HG03342 (cell line): ENCODE results near the gene DENND5A.
"Not testable (repeated sequence)": the region's sequence is repeated elsewhere in the genome, so short reads cannot be mapped to it uniquely, and the experiment has no call there.

ENCODE experiments used
- ATAC-seq: cut with Tn5 transposase; IDR thresholded peaks from one replicate; pipeline ENCODE4 v1.9.1; 2021; ENCODE audit warnings: mild to moderate bottlenecking, moderate library complexity; ENCODE audit not compliant: unreplicated experiment

DENND5A gene

DNA sequence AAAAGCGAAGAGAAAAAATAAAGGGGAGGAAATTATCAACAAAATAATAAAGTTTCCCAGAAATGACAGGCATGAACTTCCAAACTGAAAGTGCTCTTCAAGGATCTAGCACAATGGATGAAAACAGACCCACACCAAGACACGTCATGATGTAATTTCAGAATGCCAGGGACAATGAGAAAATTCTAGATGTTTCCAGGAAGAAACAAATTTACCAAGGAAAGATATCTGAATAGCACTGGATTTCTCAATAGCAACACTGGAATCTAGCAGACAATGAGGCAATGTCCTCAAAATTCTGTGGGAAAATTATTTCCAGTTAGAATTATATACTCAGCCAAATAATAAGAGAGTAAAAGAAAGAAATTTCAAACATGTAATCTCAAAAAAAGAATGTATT, 46.0 kb downstream of the DENND5A start:
- no peak for ATAC-seq

GRCh38 chr11:9214765-9215164, 50.4 kb downstream of the DENND5A start:
- ATAC-seq: no peak

DNA sequence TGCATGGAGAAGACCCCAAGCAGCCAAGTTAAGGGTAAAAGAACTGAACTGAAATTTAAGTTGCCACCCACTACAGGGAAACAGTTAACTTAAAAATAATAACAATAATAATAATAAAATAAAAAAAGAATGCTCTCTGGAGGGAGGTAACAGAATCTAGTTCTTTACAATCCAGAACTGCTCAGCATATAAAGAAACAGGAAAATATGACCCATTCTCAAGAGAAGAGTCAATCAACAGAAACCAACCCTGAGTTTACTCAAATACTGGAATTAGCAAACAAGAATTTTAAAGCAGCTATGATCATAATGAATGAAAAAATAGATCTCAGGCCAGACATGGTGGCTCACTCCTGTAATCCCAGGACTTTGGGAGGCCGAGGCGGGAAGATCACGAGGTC, 53.8 kb downstream of the DENND5A start:
- no peak for ATAC-seq

DNA sequence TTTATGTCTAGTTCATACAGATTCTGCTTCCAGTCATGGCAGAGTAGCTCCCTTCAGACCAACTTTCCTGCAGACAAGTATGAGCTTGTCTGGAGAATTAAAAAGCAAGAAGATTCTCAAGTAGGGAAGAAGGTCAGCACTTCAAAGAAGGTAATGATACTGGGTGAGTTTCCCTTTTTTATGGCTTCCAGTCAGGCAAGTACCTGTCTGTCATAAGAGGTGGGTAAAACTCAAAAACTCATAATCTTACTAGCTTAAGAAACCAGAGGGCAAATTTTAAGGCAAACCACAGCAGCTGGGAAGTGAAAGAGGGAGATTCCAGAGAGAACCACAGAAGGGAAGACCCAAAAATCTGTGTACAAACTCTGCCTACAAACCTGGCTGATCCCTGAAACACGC, 54.2 kb downstream of the DENND5A start:
- ATAC-seq: no peak

GRCh38 chr11:9210224-9210921, 54.8 kb downstream of the DENND5A start:
- ATAC-seq: no peak

DNA sequence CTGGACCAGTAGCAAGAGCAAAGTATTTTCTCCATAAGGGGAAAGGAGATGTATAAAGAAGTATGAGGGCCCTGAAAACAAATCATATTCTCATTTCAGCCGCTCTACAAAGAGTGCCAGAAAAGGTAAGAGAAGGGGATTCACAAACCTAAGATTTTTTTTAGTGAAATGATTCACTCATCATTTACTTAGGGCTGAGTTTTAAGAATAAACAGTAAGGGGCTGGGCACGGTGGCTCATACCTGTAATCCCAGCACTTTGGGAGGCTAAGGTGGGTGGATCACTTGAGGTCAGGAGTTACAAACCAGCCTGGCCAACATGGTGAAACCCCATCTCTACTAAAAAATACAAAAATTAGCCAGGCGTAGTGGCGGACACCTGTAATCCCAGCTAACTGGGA, 55.5 kb downstream of the DENND5A start:
- ATAC-seq: peak; percentile 18

GRCh38 chr11:9208726-9209501, 56.2 kb downstream of the DENND5A start:
- ATAC-seq: peak; percentile 46

DNA sequence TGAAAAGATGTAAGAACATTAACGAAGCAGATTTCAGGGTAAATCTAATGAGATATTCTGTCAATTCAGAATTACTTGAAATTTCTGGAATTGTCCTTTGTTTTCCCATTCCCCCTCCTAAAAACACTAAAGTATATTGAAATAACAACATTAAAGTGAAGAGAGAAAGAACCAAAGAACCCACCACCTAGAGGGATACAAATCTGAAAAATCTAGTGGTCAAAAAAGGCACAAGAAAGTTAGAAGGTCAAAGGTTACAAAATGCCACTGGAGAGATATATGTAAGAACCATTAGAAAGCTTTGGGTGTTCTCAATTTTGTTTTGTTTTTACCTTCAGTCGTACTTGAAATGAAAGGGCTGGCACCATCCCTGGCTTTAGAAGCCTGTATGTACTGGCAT, 57.9 kb downstream of the DENND5A start:
- ATAC-seq: no peak

DNA sequence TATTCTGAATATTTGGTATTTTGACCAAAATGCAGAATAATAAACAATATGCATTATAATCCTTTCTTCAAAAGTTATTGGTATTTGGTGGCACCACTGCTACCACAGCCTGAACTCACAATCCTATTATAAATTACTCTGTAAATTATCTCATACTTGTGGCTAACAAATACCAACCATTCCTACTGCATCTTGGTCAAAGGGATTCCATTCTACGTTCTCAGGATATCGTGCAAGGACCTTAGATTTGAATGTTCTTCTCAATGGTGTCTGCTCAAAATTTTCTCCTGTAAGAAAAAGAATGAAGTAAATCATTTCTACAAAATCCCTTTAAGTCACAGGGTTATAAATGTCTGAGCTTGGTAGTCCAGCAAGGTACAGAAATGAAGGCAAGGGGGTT, 58.7 kb downstream of the DENND5A start:
- ATAC-seq: no peak

DNA sequence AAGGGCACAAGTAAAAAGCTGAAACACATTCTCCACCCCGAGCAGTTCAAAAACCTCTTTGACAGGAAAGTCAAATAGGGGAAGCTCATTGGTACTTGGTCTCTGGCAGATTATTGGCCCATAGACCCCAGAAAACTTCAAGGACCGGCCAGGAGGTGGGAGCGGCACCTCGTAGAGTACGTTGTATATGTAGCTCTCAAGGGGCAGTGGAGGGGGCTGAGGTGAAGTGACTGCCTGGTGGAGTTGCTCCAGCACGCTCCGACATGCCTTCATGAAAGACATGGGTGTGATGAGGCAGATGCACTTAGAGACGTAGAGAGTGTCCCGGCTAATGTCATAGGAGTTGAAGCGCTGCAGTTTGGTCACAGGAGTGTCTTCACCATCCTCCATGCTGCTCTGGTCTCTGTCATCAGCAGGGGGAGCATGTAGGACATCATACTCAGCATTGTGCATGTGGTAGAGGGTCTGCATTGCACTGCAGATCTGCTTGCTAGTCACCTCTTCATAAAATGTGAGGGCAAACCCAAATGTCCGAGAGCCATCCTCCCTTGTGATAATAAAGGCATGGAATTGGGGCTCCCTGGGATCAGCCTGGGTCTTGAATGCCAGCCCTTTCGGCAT, 61.3 kb downstream of the DENND5A start:
- ATAC-seq: no peak

DNA sequence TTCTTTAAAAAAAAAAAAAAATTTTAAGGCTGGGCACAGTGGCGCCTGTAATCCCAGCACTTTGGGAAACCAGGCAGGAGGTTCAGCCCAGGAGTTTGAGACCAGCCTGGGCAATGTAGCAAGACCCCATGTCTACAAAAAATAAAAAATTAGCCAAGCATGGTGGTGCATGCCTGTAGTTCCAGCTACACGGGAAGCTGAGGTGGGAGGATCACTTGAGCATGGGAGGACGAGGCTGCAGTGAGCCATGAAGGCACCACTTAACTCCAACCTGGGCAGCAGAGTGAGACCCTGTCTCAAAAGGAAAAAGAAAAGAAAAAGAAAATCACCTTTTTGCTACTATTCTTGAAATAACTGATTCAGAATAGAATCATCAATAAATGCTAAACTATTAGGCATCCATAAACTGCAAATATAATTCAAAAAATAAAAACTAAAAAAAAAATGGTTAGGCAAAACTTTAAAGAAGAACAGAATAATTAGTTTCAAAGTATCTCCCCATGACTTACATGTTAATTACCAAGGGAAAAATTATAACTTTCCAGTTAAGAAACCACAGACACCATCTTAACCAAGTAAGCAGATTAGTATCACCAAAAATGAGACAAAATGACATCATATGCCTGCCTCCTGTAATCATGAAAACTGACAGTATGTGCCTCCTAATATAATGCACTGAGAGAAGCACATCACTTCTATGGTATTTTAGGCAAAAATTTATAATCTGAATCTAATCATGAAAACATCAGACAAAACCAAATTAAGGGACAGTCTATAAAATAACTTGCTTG, 63.6 kb downstream of the DENND5A start:
- ATAC-seq: no peak

DNA sequence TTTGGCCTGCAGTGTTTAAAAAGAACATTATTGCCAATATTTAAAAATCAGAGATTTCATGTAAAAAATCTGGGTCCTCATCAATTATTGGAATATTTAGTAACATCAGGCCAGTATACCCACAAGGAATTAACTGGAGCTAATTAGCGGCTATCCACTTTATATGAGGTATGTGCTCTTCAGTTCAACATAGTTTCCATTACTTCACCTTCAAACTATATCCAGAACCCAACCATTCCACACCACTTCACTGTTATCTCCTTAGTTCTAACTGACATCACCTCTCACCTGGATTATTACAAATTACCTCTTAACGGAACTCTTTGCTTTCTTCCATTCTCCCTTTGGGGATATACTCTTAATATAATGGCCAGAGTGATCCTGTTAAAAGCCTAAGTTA, 64.7 kb downstream of the DENND5A start:
- no peak for ATAC-seq

DNA sequence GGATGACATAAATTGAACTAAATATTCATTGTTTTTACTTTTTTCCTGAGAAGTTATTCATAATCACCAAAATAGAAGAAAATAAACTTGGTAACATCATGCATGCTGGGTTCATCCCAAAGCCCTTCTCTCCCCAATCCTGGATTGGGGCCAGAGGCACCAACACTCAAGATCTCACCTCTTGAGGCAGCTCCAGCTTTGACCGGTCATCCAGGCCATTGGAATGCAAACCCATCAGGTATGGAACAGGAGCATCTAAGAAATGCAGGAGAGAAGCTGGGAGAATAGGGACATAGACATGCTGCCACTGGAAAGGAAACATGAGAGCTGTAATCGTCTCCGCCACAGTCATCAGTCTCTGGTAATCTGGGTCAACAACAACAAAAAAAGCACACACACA, 71.8 kb downstream of the DENND5A start:
- ATAC-seq: no peak

DNA sequence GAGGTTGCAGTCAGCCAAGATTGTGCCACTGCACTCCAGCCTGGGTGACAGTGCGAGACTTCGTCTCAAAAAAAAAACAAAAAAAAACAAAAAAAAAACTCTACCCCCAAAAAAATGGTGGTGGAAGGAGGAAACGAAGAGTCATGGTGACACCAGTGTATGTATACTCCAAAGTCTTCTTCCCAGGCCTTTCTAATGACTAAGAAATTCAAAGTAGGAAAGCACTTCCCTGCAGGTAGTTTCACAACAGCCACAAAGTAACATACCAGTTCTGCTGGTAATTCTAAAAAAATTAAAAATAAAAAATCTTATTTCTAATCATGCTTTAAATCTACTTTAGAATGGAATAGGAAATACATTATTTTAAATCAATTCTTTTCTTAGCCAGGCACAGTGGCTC, 72.6 kb downstream of the DENND5A start:
- ATAC-seq: no peak

- not testable (repeated sequence) for ATAC-seq
These were observed 74.7 kb downstream of the DENND5A start for GRCh38 chr11:9190326-9191016.

- ATAC-seq: not testable (repeated sequence)
These were observed 76.3 kb downstream of the DENND5A start for GRCh38 chr11:9188860-9189259.

GRCh38 chr11:9187616-9188015, 77.5 kb downstream of the DENND5A start:
- ATAC-seq: no peak

GRCh38 chr11:9184516-9184915, 80.6 kb downstream of the DENND5A start:
- no peak for ATAC-seq

DNA sequence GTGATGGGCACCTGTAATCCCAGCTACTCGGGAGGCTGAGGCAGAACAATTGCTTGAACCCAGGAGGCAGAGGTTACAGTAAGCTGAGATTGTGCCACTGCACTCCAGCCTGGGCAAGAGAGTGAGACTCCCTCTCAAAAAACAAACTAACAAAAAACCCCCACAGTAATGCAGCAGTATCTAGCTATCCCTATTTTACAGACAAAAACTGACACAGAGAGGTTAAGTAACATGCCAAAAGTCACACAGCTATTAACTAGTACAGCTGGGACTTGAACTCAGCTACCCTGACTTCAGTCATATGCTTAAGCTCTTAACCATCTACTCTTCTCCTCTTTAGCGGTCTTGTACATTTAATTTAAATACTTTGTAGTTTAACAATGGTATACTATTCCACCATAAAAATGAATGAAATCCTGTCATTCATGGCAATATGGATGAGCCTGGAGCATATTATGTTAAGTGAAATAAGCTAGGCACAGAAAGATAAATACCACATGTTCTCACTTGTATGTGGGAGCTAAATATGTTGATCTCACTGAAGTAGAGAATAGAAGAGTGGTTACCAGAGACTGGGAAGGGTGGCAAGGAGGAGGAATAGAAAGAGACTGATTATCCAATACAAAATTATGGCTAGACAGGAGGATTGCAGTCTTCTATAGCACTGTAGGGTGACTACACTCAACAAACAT, 82.8 kb downstream of the DENND5A start:
- ATAC-seq: no peak

- ATAC-seq: no peak
These were observed 84.4 kb downstream of the DENND5A start for GRCh38 chr11:9180784-9181183.
